ENCODE measurements around the gene ETV3. TPM values are rescaled to one million over a fixed set of nuclear protein-coding genes. Genes with fewer than 3 reads are reported as not detected.

Gene ETV3
- polyA plus RNA-seq, 3 donors, result 4.8 to 62.3 (median 6.3) TPM

DNA sequence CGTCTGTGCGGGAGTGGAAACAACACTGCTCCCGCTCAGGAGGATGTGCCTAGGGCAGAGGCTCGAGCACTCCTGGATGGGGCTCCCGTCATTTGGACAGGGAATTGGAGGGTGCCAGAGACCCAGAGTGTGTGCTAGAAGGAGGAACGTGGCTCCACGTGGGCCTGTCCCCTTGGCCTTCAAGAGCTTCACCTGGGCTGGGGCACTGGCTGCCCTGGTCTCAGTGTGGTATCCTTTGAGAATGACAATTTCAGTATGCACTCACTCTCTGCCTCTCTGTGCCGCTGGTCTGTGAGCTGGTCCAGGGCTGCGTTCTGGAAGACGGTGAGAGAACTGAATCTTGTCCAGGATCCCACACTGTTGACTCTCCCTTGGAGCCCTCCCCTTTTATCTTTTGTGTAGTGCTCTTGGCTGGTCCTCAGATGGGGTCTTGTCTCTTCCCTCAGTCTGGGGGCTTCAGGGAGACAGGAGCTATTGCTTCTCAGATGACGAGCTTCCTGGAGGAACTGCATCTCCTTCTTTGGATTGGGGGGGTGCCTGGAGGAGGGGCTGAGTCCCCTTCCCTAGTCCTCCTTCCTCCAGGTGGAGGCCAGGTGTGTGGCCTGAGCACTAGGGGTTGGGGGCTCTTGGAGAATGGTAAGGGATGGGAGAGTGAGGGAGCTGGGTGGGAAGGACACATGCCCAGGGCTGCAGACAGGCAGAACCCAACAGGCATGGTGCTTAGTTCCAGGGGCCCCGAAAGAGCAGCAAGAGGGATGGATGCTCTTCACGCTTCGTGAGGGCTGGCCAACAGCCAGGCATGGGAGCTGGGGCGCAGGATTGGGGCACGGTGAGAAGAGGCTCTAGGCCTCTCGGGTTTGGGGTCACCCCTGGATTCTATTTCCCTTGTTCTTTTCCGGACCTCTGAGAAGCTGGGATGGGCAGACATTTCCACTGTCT is 23.7 kb downstream of the ETV3 start:
- Histone ChIP-seq H3K27ac (ENCODE audit: low read depth in 1 of 2, low read length in 2 of 2) (no peak overlapping the region), H3K27me3 (ENCODE audit: control insufficient read depth in 2 of 2, insufficient read depth in 2 of 2, low read length in 2 of 2) (no peaks in the 10 kb centered on the region), H2AFZ (ENCODE audit: insufficient read depth, low read depth, low read length, poor library complexity, severe bottlenecking) (no peak overlapping the region), H3K4me2 (replicated peaks; ENCODE audit: extremely low read depth, low read length, poor library complexity, severe bottlenecking) (no peak overlapping the region), H3K36me3 (replicated peaks in 1 of 2; ENCODE audit: control insufficient read depth in 1 of 2, insufficient read depth in 2 of 2, low read length in 2 of 2) (no peaks in the 10 kb centered on the region), H4K20me1 (ENCODE audit: insufficient read depth, low read length) (no peaks in the 10 kb centered on the region), H3K79me2 (ENCODE audit: insufficient read depth, low read length) (no peaks in the 10 kb centered on the region), H3K4me3 (replicated peaks in 1 of 3; ENCODE audit: low read depth in 2 of 3, low read length in 3 of 3) (no peak overlapping the region), H3K9ac (ENCODE audit: insufficient read depth, low read length, poor library complexity, severe bottlenecking) (no peak overlapping the region), H3K4me1 (ENCODE audit: control insufficient read depth in 1 of 2, insufficient read depth in 2 of 2, low read length in 2 of 2) (peaks cover 31 to 32% of the 10 kb centered on the region in 2 donors), H3K9me3 (replicated peaks in 1 of 2; ENCODE audit: control insufficient read depth in 1 of 2, insufficient read depth in 1 of 2, low read length in 2 of 2) (no peaks in the 10 kb centered on the region)
- TF ChIP-seq, protein P1, sequence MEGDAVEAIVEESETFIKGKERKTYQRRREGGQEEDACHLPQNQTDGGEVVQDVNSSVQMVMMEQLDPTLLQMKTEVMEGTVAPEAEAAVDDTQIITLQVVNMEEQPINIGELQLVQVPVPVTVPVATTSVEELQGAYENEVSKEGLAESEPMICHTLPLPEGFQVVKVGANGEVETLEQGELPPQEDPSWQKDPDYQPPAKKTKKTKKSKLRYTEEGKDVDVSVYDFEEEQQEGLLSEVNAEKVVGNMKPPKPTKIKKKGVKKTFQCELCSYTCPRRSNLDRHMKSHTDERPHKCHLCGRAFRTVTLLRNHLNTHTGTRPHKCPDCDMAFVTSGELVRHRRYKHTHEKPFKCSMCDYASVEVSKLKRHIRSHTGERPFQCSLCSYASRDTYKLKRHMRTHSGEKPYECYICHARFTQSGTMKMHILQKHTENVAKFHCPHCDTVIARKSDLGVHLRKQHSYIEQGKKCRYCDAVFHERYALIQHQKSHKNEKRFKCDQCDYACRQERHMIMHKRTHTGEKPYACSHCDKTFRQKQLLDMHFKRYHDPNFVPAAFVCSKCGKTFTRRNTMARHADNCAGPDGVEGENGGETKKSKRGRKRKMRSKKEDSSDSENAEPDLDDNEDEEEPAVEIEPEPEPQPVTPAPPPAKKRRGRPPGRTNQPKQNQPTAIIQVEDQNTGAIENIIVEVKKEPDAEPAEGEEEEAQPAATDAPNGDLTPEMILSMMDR (IDR thresholded peaks at IDR 0.05), result no peak
- peaks cover 31% of the 10 kb centered on the region for H3K4me1 Mint-ChIP-seq
- WGBS (ENCODE audit: insufficient coverage), result 94% methylated on average over 16 of the region's 18 CpGs
- peaks cover 2 to 18% (median 15%) of the 10 kb centered on the region in 3 donors for H3K27me3 Mint-ChIP-seq (ENCODE audit: low read depth in 3 of 3)
- peak overlapping the region in 2 of 7 donors; percentile 42 to 69 for H3K27ac Mint-ChIP-seq
- H3K9me3 Mint-ChIP-seq, result peaks cover 0 to 2% (median 0%) of the 10 kb centered on the region in 7 donors
- H3K4me3 Mint-ChIP-seq, result no peak overlapping the region
- DNase-seq, result no peak
- no peaks in the 10 kb centered on the region for H3K36me3 Mint-ChIP-seq
- intact Hi-C loops (cut with micrococcal nuclease), result no loop called here

DNA sequence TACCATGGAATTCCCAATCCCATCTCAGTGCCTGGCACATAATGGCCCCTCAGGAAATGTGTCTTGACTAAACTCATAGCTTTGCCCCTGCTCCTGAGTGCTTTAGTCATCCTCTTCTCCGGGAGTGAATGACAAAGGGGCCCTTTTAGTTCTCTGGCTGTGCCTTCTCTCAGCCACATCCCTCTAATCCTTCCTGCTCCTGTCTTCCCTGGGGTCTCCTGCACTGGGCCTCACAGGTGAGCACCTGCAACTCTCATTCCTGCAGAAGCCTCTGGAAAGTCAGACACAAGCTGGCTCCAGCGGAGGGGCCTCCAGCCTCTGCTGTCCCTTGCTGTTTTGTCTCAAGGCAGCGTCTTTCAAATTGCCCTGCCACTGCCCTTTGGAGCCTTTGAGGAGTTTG is 24.6 kb downstream of the ETV3 start:
- Histone ChIP-seq H3K4me2 (replicated peaks; ENCODE audit: extremely low read depth, low read length, poor library complexity, severe bottlenecking) (peak overlapping the region; percentile 39), H3K27ac (ENCODE audit: low read depth in 1 of 2, low read length in 2 of 2) (peak overlapping the region in 1 of 2 donors; percentile 54), H3K9me3 (replicated peaks in 1 of 2; ENCODE audit: control insufficient read depth in 1 of 2, insufficient read depth in 1 of 2, low read length in 2 of 2) (no peaks in the 10 kb centered on the region), H3K4me1 (ENCODE audit: control insufficient read depth in 1 of 2, insufficient read depth in 2 of 2, low read length in 2 of 2) (peaks cover 31 to 32% of the 10 kb centered on the region in 2 donors), H3K36me3 (replicated peaks in 1 of 2; ENCODE audit: control insufficient read depth in 1 of 2, insufficient read depth in 2 of 2, low read length in 2 of 2) (no peaks in the 10 kb centered on the region), H3K79me2 (ENCODE audit: insufficient read depth, low read length) (no peaks in the 10 kb centered on the region), H4K20me1 (ENCODE audit: insufficient read depth, low read length) (no peaks in the 10 kb centered on the region), H2AFZ (ENCODE audit: insufficient read depth, low read depth, low read length, poor library complexity, severe bottlenecking) (no peak overlapping the region), H3K27me3 (ENCODE audit: control insufficient read depth in 2 of 2, insufficient read depth in 2 of 2, low read length in 2 of 2) (peaks cover 0 to 5% of the 10 kb centered on the region in 2 donors), H3K4me3 (replicated peaks in 1 of 3; ENCODE audit: low read depth in 2 of 3, low read length in 3 of 3) (peak overlapping the region in 1 of 3 experiments; percentile 13), H3K9ac (ENCODE audit: insufficient read depth, low read length, poor library complexity, severe bottlenecking) (peak overlapping the region; percentile 49)
- H3K27ac Mint-ChIP-seq, result peak overlapping the region in 1 of 7 donors; percentile 46
- H3K4me3 Mint-ChIP-seq, result peak overlapping the region in 1 of 2 donors; percentile 85
- H3K9me3 Mint-ChIP-seq, result peaks cover 0 to 2% (median 0%) of the 10 kb centered on the region in 7 donors
- no peaks in the 10 kb centered on the region for H3K36me3 Mint-ChIP-seq
- 92% methylated on average over 3 of the region's 3 CpGs for WGBS (ENCODE audit: insufficient coverage)
- TF ChIP-seq, protein P1 (IDR thresholded peaks at IDR 0.05), result no peak
- H3K27me3 Mint-ChIP-seq (ENCODE audit: low read depth in 3 of 3), result peaks cover 7 to 23% (median 17%) of the 10 kb centered on the region in 3 donors
- no peak for DNase-seq
- peaks cover 31% of the 10 kb centered on the region for H3K4me1 Mint-ChIP-seq
- intact Hi-C loops (cut with micrococcal nuclease), result no loop called here

Measured in CD14-positive monocyte (primary cell).